Natural killer cell (primary cell): ENCODE results near the gene RPL26. TPM values are rescaled to one million over a fixed set of nuclear protein-coding genes. Genes with fewer than 3 reads are reported as not detected.

ENCODE experiments used
- ATAC-seq, 3 donors: fragments of 150-1000 bp in 2 of 3; fragments of 200-7000 bp in 1 of 3; cut with Tn5 transposase; 1 replicate in 1 of 3; 2 replicates in 2 of 3; pipeline ENCODE4 v1.10.0; 2021; ENCODE audit warnings: mild to moderate bottlenecking in 2 of 3, moderate library complexity in 2 of 3
- DNase-seq, 2 donors: peaks; one replicate each; pipeline versions ENCODE4 v3.0.0 to v3.0.0-alpha.2; 2013 to 2021; ENCODE audit warnings: mixed read lengths in 1 of 2
- H3K27ac ChIP-seq: one replicate; pipeline ENCODE4 v1.5.1; 2013; ENCODE audit warnings: mild to moderate bottlenecking, low read length
- H3K27me3 ChIP-seq: one replicate; pipeline ENCODE4 v1.6.1; 2013; ENCODE audit warnings: low read length; ENCODE audit not compliant: control insufficient read depth, insufficient read depth
- H3K36me3 ChIP-seq: one replicate; pipeline ENCODE4 v1.6.1; 2013; ENCODE audit warnings: low read length; ENCODE audit not compliant: control insufficient read depth, insufficient read depth
- H3K4me1 ChIP-seq: one replicate; pipeline ENCODE4 v1.6.1; 2013; ENCODE audit warnings: low read length; ENCODE audit not compliant: control insufficient read depth, insufficient read depth
- H3K4me3 ChIP-seq: one replicate; pipeline ENCODE4 v1.5.1; 2013; ENCODE audit warnings: low read length
- H3K9me3 ChIP-seq: one replicate; pipeline ENCODE4 v1.6.1; 2013; ENCODE audit warnings: low read length; ENCODE audit not compliant: control insufficient read depth, insufficient read depth
- H3K27ac Mint-ChIP-seq, 2 donors: one replicate each; pipeline ENCODE4 v1.8.0; 2022; ENCODE audit warnings: mild to moderate bottlenecking in 2 of 2, mixed read lengths in 2 of 2, moderate library complexity in 1 of 2
- H3K27me3 Mint-ChIP-seq, 2 donors: one replicate each; pipeline ENCODE4 v1.8.0; 2022; ENCODE audit warnings: low read depth in 2 of 2, mixed read lengths in 2 of 2
- H3K36me3 Mint-ChIP-seq: one replicate; pipeline ENCODE4 v1.8.0; 2022; ENCODE audit warnings: mixed read lengths
- H3K4me1 Mint-ChIP-seq, 2 donors: one replicate each; pipeline ENCODE4 v1.8.0; 2022; ENCODE audit warnings: mixed read lengths in 2 of 2
- H3K4me3 Mint-ChIP-seq: one replicate; pipeline ENCODE4 v1.8.0; 2022; ENCODE audit warnings: mild to moderate bottlenecking, moderate library complexity, mixed read lengths
- H3K9me3 Mint-ChIP-seq, 2 donors: one replicate each; pipeline ENCODE4 v1.8.0; 2022; ENCODE audit warnings: mixed read lengths in 2 of 2
- CTCF ChIP-seq: fragments of 200-600 bp; IDR thresholded peaks from one replicate; pipeline ENCODE4 v1.8.0; 2022; ENCODE audit warnings: antibody characterized with exemption
- WGBS: methylation state at CpG from one replicate; pipeline ENCODE4 v1.1.7; 2013; ENCODE audit warnings: missing lambda C conversion rate; ENCODE audit not compliant: insufficient coverage; 5-methylcytosine and 5-hydroxymethylcytosine counted together
- intact Hi-C: fragments of 100-400 bp; cut with micrococcal nuclease; formaldehyde crosslinking; loops from one replicate; pipeline ENCODE4 v1.14.2; 2022
- total RNA-seq, 4 donors: library from RNA; stranded (reverse); fragments of 120-200 nt in 1 of 4; gene quantifications; one replicate each; pipeline versions ENCODE4 v1.2.3 to v1.2.4, GENCODE V29; 2013 to 2022

The RPL26 gene
- total RNA-seq, 3 donors from 2014 or later (not counting 1 experiment from before 2014, with no cell fraction given) = 1,481 to 1,796 (median 1,628) TPM

GRCh38 chr17:8366231-8366630 lies 16.8 kb downstream of the RPL26 start:
- Histone ChIP-seq H3K36me3 (peaks cover 12% of the 10 kb centered on the region), H3K27ac (no peak overlapping the region), H3K9me3 (no peaks in the 10 kb centered on the region), H3K4me1 (no peaks in the 10 kb centered on the region), H3K4me3 (no peak overlapping the region), H3K27me3 (no peaks in the 10 kb centered on the region)
- H3K27ac Mint-ChIP-seq = no peak overlapping the region
- intact Hi-C loops = no loop called here
- H3K27me3 Mint-ChIP-seq = no peaks in the 10 kb centered on the region
- no peak for DNase-seq
- no peak for TF ChIP-seq CTCF
- 100% methylated on average over 1 of the region's 2 CpGs for whole genome bisulfite sequencing
- ATAC-seq = no peak
- peaks cover 15% of the 10 kb centered on the region for H3K36me3 Mint-ChIP-seq
- H3K9me3 Mint-ChIP-seq = no peaks in the 10 kb centered on the region
- H3K4me3 Mint-ChIP-seq = no peak overlapping the region
- no peaks in the 10 kb centered on the region for H3K4me1 Mint-ChIP-seq

- Histone ChIP-seq H3K9me3 (no peaks in the 10 kb centered on the region), H3K4me3 (no peak overlapping the region), H3K27ac (no peak overlapping the region), H3K4me1 (no peaks in the 10 kb centered on the region), H3K36me3 (peaks cover 12% of the 10 kb centered on the region), H3K27me3 (no peaks in the 10 kb centered on the region)
- H3K36me3 Mint-ChIP-seq = peaks cover 12% of the 10 kb centered on the region
- no peaks in the 10 kb centered on the region for H3K9me3 Mint-ChIP-seq
- H3K4me1 Mint-ChIP-seq = peaks cover 0 to 3% of the 10 kb centered on the region in 2 donors
- H3K4me3 Mint-ChIP-seq = no peak overlapping the region
- no peak overlapping the region for H3K27ac Mint-ChIP-seq
- WGBS = 85% methylated on average over 1 of the region's 1 CpG
- no peaks in the 10 kb centered on the region for H3K27me3 Mint-ChIP-seq
- intact Hi-C loops = no loop called here
- TF ChIP-seq CTCF = no peak
- no peak for ATAC-seq
- no peak for DNase-seq
These were observed 17.9 kb downstream of the RPL26 start for GRCh38 chr17:8365143-8365542.

- no peak overlapping the region for H3K4me3 ChIP-seq
- Mint-ChIP-seq H3K4me3 (no peak overlapping the region), H3K36me3 (no peaks in the 10 kb centered on the region), H3K27ac (no peak overlapping the region), H3K27me3 (no peaks in the 10 kb centered on the region), H3K9me3 (no peaks in the 10 kb centered on the region), H3K4me1 (peaks cover 0 to 3% of the 10 kb centered on the region in 2 donors)
- TF ChIP-seq CTCF = no peak
- 90% methylated on average over 4 of the region's 4 CpGs for WGBS
- no peaks in the 10 kb centered on the region for H3K27me3 ChIP-seq
- H3K27ac ChIP-seq = no peak overlapping the region
- no peaks in the 10 kb centered on the region for H3K4me1 ChIP-seq
- intact Hi-C loops = no loop called here
- no peaks in the 10 kb centered on the region for H3K9me3 ChIP-seq
- H3K36me3 ChIP-seq = no peaks in the 10 kb centered on the region
- no peak for DNase-seq
- no peak for ATAC-seq
These were observed 20.2 kb downstream of the RPL26 start for GRCh38 chr17:8362651-8363332.

- no peaks in the 10 kb centered on the region for H3K27me3 ChIP-seq
- H3K27me3 Mint-ChIP-seq = no peaks in the 10 kb centered on the region
- no peak overlapping the region for H3K27ac Mint-ChIP-seq
- intact Hi-C loops = no loop called here
- H3K4me1 Mint-ChIP-seq = peaks cover 0 to 3% of the 10 kb centered on the region in 2 donors
- no peak overlapping the region for H3K4me3 Mint-ChIP-seq
- H3K9me3 Mint-ChIP-seq = no peaks in the 10 kb centered on the region
- H3K9me3 ChIP-seq = no peaks in the 10 kb centered on the region
- H3K27ac ChIP-seq = no peak overlapping the region
- ATAC-seq (no peak), DNase-seq (no peak)
- WGBS = 59% methylated on average over 2 of the region's 3 CpGs
- no peaks in the 10 kb centered on the region for H3K36me3 ChIP-seq
- no peaks in the 10 kb centered on the region for H3K36me3 Mint-ChIP-seq
- TF ChIP-seq CTCF = no peak
- no peak overlapping the region for H3K4me3 ChIP-seq
- H3K4me1 ChIP-seq = no peaks in the 10 kb centered on the region
These were observed 22.2 kb downstream of the RPL26 start for GRCh38 chr17:8360751-8361150.
